Measurements from ENCODE around the gene VAMP7.
"Not testable (repeated sequence)": the region's sequence is repeated elsewhere in the genome, so short reads cannot be mapped to it uniquely, and the experiment has no call there.

VAMP7 gene

DNA sequence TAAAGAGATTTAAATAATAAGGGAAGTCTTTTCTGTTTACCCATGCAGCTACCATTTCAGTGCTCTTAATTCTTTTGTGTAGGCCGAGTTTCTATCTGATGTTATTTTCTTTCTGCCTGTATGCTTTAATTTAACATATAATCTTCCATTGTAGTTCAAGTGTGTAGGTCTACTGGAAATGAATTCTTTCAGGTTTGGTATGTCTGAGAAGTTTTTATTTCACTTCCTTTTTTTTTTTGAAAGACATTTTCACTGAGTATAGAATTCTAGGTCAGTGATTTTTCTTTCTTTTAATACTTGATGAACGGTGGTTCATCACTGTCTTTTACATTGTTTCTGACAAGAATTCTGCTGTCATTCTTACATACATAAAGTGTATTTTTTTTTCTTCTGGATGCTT lies 42.1 kb downstream of the VAMP7 start:
- DNase-seq = no peak

DNA sequence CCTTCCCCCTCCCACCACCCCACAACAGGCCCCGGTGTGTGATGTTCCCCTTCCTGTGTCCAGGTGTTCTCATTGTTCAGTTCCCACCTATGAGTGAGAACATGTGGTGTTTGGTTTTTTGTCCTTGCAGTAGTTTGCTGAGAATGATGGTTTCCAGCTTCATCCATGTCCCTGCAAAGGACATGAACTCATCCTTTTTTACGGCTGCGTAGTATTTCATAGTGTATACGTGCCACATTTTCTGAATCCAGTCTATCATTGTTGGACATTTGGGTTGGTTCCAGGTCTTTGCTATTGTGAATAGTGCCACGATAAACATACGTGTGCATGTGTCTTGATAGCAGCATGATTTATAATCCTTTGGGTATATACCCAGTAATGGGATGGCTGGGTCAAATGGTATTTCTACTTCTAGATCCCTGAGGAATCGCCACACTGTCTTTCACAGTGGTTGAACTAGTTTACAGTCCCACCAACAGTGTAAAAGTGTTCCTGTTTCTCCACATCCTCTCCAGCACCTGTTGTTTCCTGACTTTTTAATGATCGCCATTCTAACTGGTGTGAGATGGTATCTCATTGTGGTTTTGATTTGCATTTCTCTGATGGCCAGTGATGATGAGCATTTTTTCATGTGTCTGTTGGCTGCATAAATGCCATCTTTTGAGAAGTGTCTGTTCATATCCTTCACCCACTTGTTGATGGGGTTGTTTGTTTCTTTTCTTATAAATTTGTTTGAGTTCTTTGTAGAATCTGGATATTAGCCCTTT lies 49.9 kb downstream of the VAMP7 start:
- DNase-seq = not testable (repeated sequence)

DNA sequence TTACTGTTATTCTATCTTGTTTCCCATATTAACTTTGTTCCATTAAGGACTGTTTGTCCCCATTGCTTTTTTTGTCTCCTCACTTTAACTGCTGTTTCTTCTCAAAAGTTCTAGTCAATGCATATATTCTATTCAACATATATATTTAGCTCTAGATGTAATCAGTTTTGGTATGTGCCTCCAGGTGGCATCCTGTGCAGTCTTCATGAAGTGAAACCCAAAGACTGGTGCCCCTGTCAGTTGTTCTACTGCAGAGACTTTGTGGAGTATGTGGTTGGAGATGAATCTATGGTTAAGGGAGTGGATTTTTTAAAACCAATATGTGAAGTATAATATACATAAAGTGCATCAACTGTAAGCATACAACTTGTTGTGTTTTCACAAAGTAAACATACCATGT lies 57.0 kb downstream of the VAMP7 start:
- no peak for DNase-seq

DNA sequence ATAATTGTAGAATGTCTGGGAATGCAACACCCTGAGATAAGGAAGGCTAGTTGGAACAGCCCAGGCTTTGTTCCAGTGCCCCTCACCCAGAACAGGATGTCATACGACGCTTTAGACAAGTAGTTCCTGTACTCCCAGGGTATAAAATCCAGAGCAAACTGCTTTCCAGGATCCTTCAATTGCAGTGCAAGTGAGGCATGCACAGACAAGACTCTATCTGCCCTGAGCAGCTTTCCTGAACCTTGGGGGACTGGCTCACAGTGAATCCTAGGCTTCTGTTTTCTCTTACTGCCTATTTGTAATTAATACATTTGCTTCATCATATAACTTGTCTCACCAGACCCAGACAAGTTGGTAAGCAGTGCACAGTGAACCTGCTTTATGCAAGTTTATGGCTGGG lies 68.0 kb downstream of the VAMP7 start:
- DNase-seq = no peak

DNA sequence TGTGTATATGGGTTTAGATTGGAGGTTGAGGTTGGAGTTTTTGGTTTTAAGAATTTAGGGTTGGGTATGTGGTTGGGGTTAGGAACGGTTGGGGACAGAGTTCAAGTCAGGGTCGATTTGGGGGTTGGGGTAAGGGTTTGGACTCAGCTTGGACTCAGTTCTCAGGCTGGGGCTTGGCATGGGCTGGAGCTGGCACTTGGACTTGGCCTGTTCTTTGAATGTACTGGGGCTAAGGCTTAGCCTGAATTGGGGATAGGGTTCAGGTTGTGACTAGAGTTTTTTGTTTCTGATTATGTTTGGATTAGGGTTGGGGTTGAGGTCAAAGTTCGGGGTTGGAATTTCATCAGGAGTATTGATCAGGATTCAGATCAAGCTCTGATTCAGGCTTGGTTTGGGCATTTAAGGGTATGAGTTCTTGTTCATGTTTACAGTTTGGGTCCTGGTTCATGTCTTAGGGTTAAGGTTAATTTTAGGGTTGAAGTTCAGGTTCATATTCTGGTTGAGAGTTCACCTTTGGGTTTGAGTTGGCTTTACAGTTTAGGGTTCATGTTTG lies 70.2 kb downstream of the VAMP7 start:
- no peak for DNase-seq

DNA sequence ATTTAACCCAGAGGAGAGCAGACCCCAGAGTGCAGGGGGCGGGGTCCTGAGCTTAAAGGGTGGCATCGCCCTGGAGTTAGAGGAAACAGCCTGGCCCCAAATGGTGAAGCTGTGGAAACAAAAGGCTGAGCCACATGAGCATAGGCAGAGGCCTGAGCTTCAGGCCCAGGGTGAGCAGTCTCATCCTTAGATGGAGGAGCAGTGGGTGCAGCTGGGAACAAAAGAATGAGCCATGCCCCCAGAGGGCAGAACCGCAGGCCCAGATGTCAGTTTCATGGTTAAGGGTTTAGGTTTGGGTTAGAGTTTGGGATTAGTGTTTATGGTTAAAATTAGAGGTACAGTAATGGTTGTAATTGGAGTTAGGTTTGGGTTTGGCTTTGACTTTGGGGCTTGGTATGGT lies 71.9 kb downstream of the VAMP7 start:
- no peak for DNase-seq

DNA sequence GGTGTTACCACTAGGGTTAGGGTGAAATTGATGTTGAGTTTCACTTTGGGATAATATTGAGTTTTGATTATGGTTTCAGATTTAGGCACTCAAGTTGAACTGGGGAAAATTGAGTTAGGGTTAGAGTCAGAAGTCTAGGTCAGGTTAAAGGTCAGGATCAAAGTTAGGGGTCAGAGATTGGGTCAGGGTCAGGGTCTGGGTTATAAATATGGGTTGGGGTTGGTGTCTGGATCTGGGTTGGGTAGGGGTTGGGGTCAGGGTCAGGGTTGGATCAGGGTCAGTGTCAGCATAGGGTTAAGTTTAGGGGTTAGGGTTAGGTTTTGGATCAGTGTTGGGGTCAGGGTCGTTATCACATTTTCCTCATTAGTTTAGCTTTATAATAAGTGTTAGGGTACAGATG lies 73.6 kb downstream of the VAMP7 start:
- no peak for DNase-seq

DNA sequence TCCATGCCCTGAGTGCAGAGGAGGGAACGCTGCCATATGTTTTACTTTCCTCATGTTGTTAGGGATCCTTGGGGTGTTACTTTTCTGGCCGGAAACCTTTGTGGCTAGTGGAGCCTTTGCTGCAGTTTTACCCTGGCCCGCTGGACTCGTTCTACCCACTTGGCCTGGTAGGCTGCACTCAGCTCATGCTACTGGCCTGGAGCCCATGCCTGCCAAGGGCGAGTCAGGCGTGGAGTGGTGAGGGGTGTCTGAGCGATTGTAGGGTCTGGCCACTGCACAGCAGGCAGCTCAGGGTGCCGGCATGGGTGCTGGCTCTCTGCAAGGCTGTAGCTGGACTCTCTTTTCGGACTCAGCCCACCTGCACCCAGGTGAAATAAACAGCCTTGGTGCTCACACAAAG lies 75.0 kb downstream of the VAMP7 start:
- DNase-seq = no peak

DNA sequence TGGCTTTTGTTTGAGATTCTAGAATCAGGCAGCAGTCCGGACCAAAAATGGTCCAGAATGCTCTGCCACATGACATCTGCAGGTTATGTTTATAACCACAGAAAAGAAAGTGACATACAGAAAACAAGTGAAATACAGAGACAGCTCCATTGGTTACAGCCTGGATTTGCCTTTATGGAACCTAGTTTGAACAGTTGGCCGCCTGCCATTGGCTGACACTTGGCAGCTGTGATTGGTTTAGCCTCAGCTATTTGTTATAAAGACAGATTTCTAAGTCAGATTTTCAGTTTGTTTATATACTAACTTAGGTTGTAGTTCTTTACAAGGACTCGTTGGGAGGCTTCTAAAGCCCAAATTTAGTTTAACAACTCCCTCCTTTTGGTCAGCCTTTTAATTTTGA lies 75.5 kb downstream of the VAMP7 start:
- no peak for DNase-seq

DNA sequence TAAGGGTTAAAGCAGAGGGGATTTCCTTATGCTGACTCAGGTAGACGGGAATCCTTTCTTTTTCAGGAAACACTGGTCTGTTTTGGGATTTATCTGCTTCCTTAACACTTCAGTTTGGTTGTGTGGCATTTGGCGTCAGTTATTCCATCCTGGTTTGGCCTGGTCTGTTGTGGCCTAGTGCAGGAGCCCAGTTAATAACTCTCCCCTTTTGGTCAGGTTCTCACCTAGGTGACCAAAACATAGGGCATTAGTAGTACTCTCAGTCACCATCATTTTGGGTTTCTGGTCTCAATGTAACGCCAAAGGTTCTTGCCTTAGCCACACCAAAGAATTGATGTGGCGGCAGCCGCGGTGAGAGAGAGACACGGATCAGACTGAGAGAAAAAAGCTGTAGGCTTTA lies 76.7 kb downstream of the VAMP7 start:
- no peak for DNase-seq

DNA sequence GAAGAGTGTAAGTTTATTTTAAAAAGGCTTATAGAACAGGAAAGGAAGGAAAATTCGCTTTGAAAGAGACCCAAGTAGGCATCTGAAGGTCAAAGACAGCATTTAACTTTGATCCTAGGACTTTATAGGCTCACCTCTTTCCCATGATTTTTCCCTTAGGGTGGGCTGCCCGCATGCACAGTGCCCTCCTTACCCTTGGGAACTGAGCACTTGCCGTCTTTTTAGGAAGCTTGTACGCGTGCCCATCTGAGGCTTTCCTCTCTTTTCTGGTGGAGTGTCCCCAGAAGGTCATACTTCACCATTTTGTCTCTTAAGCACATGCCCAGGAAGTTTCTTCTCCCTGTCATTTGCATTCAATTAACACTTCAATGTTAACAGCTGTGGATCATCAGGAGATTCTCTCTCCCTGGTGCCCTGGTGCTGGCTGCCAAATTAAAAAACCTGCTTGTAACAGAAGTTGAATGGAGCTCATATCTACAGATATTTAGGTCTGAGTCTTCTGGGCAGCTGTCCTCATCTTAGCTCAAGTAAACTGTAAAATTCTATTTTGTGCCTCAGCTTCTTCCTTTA lies 78.0 kb downstream of the VAMP7 start:
- DNase-seq = no peak

DNA sequence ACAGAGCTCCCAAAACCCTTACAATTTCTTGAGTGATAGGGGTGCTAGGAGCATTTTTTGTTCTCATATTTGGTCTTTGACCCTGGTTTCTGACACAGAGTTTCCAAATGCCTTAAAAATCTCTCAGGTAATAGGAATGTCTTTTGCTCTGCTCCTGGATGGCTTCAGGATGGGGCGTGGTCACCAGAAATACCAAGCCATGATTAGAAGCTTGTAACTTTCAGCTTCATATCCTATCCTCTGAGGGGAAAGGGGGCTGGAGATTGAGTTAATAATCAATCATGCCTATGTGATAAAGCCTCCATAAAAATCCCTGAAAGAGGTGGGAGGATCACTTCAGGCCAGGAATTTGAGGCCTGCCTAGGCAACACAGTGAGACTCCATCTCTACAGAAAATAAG lies 81.8 kb downstream of the VAMP7 start:
- DNase-seq = peak; percentile 3

DNA sequence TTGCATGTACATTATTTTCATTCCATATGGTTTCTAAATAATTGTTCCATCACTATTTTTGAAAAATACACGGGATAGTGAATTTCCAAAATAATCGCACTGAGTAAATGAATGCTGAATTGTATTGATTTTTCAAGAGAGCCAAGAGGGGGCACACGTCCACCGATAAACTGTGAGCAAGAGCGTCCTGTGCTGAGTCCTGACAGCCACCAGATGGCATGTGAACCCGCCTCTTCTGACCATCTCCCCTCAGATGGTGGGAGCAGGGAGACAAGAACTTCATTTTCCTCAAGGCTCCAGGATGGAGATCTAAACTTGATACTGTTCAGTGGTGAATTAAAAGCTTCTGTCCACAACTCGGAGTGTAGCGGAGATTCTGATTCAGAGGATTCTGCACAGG lies 85.7 kb downstream of the VAMP7 start:
- DNase-seq = peak; percentile 84

DNA sequence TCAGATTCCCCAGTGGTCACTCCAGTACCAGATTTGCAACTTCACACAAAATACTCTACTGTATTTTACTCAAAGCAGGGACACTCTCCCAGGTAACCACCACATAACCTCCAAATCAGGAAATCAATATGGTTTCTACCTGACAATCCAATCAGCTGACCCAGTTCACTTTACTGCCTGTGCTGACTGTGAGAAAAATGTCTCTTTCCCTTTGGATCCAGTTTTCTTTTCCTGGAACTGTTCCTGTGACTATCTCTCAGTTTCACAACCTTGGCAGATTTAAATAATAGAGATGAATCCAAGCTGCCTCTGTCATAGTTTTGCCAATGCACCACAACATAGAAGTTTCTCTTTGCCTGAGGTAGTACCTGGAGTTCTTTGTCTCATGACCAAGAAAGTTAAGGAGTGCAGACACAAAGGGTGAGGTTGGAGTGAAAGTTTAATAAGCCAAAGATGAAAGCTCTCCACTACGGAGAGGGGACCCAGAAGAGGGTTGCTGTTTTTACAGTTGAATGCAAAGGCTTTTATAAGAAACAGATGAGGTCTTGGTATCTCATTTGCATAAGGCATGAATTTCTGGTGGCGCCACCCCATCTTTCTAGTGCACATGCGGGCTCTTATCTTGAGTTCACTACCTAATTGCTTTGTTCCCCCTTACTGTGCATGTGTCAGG lies 86.6 kb downstream of the VAMP7 start:
- no peak for DNase-seq

DNA sequence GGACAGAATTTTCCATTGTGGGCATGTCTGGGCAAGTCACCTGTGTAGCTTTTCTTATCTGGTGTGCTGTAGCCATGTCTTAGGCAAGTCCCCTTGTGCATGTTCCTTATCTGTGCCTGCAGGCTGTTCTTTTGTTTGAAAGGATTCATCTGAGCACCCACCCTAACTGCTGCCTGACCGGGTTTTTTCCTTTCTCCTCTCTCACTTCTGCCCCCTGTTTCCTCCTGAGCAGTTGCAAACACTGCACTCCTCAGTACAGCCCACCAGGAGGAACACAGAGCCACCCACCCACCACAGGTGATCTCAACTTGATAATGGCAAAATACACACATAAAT lies 87.1 kb downstream of the VAMP7 start:
- no peak for DNase-seq

DNA sequence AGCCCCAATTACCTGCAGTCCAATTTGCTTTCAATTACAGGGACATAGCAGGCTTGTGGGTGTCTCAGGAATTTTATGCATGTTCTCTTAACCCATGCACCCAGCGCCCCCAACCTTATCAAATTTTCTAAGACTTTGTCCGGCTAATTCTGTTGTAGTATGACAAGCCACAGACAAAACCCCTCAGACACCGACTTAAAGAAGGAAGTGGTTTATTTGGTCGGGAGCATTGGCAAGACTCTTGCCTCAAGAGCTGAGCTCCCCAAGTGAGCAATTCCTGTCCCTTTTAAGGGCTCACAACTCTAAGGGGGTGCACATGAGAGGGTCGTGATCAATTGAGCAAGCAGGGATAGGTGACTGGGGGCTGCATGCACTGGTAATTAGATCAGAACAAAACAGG lies 87.6 kb downstream of the VAMP7 start:
- DNase-seq = no peak

DNA sequence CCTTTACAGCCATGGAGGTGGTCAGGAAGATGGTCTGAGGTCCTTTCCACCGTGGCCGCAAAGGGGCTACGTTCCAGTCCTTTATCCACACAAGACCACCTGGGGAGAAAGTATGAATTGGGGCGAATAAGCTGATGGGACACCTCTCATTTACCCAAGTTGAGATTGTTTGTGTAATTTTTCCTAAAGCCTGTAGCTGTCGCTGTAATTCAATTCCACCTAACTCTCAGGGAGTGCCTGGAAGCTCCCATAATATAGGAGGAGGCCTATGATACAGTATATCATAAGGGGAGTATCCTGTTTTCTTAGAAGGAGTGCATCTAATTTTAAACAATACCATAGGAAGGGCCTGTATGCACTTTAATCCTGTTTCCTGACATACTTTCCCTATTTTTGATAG lies 90.5 kb downstream of the VAMP7 start:
- peak; percentile 16 for DNase-seq

DNA sequence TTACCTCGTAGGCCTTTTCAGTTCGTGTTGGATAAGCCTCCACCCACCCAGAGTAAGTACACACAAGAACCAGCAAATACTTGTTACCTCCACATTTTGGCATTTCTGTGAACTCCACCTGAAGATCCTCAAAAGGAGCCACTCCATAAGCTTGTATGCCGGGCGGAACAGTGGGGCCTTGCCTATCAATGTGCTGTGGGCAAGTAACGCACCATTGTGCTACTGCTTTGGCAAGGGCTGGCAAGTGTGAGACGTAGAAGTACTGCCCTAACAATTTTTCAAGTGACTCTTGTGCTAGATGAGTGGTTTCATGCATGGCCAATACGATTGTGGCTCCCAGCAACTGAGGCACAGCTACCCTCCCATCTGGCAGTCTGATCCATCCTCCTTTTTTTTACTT lies 91.1 kb downstream of the VAMP7 start:
- not testable (repeated sequence) for DNase-seq

DNA sequence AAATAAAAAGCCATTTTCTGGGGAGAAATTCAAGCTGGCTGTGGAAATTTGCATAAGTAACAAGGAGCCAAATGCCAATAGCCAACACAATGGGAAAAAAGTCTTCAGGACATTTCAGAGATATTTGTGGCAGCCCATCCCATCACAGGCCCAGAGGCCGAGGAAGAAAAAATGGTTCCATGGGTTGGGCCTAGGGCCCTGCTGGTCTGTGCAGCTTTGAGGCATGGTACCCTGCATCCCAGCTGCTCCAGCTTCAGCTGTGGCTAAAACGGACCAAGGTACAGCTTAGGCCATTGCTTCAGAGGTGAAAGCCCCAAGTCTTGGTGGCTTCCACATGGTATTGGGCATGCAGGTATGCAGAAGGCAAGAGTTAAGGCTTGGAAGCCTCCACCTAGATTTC lies 102.2 kb downstream of the VAMP7 start:
- DNase-seq = no peak

DNA sequence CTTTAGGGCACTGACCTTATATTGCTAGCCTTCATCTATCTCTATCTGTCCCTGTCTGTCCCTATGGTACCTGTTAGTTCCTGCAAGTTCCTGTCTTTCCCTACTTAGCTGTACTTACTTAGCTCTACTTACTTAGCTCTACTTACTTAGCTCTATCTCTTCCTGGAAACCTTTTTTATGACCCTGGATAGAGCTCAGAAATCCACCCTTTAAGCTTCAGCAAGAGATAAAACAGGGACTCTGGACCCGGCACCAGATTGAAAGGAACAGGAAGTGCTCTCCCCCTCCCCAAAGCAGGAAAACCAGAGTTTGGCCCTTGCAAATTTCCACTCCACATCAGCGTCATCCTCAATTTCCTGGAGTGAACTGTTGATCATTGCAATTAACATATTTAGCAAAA lies 104.1 kb downstream of the VAMP7 start:
- no peak for DNase-seq

DNA sequence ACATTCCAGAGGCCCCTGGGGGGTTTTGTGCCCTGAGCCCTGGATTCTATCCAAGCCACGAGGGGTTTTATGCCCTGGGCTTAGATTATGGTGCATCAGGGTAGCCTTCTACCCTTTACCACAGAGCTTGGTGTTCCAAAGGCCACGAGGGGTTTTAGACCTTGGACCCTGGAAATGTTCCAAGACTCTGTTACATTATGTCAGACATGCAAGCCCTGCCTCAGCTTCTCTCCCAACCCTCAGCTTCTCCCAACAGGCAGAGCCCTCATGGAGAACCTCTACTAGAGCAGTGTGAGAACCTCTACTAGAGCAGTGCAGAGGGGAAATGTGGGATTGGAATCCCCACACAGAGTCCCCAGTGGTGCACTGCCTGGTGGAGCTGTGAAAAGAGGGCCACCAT lies 105.8 kb downstream of the VAMP7 start:
- DNase-seq = not testable (repeated sequence)

DNA sequence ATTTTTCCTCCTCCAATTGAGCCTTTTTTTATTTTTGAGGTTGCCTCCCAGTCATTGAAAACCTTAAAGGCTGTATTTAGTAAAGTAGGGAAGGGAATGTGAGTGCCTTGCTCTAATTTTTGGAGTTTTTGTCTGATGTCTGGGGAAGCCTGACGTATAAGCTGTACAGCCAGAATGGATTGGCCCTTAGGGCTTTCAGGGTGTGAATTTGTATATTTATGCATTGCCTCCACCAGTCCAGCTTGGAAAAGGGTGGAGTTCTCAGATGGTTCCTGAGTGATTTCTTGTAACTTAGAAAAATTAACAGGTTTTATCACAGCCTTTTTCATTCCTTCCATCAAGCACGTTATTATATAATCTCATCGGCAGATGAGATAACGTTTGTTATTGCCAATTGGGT lies 107.7 kb downstream of the VAMP7 start:
- no peak for DNase-seq

Data from NCI-H82 (cell line).